Measurements from ENCODE around the gene PDE4D.
A peak's percentile ranks its signal among the peaks of the same experiment; 100 is the strongest.

PDE4D gene

GRCh38 chr5:59104400-59105127 lies 789.0 kb downstream of the PDE4D start:
- DNase-seq (ENCODE audit: low read depth), result peak; percentile 44

DNA sequence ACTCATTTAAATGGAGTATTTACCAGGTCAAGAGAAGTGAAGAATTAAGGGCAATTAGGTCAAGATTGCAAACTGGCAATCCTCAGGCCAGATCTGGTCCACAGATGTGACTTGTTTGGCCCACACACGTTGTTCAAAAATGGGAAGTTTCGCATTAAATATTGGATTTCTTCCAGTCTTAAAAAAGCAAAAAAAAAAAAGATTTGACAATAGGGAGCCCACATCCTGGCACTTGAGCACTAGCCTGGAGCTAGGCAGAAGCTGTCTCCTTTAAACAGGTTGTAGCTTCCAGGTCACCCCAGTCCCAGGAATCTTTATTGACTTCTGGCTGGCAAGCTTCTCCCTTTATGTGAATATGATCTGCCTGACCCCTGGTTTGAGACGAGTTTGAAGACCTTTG lies 790.2 kb downstream of the PDE4D start:
- no peak for DNase-seq (ENCODE audit: low read depth)

DNA sequence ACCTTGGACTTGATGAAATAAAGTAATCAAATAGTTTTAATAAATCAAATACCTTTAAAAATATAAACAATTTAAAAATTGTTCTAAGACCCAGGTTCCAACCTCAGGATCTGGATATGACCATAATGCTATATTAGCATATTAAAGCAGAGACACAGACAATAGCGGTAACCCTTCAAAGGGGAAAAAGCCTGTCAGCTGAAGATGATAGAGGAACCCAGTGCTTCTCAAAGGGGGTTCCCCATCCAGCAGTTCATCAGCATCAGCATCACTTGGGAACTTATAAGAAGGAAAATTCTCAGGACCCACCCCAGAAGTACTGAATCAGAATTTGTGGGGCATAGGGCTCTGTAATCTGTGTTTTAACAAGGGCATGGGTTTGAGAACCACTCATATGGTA lies 791.1 kb downstream of the PDE4D start:
- no peak for DNase-seq (ENCODE audit: low read depth)

- DNase-seq (ENCODE audit: low read depth), result no peak
Measured at GRCh38 chr5:59100875-59101274, 792.7 kb downstream of the PDE4D start.

DNA sequence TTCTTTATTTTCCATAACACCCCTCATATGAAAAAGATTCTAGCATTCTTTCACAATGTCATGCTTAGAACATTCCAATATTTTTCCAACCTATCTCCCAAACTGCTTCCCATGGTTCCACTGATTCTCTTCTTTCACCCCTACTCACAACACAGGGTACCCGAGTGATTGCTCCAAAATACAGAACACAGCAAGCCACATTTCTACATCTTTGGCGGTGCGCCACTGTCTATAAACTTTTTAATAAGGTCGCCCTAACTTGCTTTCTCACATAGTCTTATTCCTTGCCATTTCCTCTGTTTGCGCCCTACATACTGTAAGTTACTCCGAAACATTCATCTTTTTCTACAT lies 793.6 kb downstream of the PDE4D start:
- DNase-seq (ENCODE audit: low read depth), result no peak

DNA sequence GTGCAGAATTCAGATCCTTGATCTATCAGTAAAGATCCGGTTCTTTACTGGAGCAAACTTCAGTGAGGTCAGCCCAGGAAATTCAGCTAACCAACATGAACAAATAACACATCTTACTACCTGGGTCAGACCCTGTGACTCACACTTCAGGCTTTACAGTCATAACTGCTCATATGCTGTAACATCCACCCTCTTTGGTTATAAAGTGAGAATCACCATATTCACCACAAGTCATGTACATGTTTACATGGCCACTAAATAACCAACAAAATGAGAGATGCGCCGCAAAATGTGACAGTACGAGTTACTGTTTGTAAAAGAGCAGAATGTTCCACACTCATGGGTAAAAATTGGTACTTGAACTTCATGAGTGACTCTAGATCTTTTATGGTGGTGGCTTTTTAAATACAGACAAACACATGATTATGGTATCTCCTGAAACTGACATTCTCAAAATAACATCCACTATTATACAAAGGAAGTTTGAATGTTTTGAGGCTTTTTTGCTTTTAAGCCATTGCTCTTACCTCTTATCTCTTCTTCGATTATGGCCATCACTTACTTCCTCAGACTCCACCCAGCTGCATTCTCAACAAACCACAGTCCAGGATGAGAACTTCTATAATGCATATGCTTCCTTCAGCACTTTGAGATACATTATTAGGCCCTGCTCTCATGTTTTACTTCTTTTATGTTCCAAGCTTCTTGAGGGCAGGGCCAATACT lies 794.1 kb downstream of the PDE4D start:
- peak; percentile 95 for DNase-seq (ENCODE audit: low read depth)

GRCh38 chr5:59098743-59099142 lies 794.8 kb downstream of the PDE4D start:
- no peak for DNase-seq (ENCODE audit: low read depth)

GRCh38 chr5:59097712-59098111 lies 795.8 kb downstream of the PDE4D start:
- no peak for DNase-seq (ENCODE audit: low read depth)

DNA sequence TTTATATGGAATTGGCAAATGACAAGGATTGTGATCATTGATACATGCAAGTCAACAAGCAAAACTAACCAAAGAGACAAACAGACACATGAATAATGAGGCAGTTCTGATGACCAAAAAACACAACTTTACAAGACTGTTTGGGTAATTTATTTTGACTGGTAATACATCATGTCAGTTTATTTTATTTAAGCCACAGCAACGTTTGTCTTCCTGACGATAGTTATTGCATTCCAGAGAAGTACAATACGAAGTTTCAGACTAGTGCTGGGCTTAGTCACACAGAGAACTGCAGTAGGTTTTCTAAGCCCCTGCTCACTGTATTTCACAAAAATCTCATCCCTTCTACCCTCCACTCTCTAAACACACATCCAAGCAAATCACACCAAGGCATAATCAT lies 796.4 kb downstream of the PDE4D start:
- peak; percentile 81 for DNase-seq (ENCODE audit: low read depth)

DNA sequence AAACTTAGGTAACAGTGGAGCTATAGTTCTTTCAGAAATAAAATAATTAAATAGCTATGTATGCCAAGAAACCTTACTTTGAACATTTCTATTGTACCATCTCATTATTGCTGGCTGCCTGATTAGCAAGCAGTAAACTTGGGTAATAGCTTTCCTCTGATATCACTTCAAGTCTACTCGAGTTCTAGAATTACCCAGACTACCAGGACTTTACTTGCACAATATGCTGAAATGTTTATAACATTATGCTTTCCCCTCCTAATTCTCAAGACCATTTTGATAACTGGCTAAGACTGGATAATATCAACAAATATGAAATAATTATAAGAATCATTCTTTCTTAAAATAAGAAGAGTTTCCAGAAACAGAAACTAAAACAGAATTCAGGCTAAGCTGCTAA lies 798.0 kb downstream of the PDE4D start:
- DNase-seq (ENCODE audit: low read depth), result peak; percentile 90

- DNase-seq (ENCODE audit: low read depth), result no peak
Measured at GRCh38 chr5:59094864-59095263, 798.7 kb downstream of the PDE4D start.

DNA sequence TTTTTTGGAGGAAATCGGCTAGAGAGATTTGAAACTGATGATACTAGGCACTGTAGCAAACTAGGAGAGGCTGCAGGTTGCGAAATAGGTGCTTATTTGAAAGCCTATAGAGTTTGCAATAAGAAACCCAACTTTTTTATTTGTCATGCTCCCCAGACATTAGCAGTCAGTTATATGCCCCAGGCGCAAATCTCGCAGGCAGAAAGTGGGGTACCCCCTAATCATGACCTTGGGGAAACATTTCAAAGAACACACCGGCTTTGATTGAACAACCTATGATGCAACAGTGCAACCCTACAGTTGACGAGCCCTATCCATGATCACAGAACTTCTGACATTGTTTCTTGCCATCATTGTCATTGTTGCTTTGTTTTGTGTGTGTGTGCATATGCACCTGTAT lies 800.2 kb downstream of the PDE4D start:
- peak; percentile 74 for DNase-seq (ENCODE audit: low read depth)

DNA sequence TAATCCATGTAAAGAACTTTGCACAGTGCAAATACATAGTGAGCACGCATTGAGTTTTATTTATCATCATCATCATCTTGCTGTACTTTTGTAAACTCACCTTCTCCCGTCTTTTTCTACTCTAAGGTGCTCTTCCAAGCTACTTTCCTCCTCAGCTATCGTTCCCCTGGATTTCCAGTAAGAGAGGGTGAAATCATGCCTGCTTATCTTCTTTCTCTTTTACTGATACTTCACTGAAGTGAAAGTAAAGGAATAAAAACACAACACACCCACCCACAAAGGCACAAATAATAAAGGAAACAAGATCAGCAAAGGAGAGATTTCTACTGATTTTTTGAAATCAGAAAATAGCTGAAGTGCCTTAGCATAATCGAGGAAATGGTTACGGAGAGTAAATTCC lies 800.8 kb downstream of the PDE4D start:
- peak; percentile 58 for DNase-seq (ENCODE audit: low read depth)

DNA sequence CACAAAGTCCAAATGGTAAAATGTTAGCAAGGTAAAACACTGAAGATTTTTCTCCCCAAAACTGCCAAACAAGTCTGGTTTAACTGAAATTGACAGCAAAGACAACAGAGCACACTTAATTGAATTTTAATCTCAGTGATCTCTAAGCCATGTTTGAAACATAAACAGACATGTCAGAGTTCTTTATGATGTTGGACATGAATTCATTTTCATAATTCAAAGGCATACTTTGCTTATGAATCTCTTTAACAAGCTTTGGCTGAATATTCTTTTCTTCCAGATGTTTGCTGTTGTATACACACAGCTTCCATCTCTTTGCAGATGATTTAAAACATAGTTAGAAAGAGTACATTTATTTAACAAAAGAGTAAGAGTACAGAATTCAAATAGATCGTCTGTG lies 801.6 kb downstream of the PDE4D start:
- peak; percentile 61 for DNase-seq (ENCODE audit: low read depth)

DNA sequence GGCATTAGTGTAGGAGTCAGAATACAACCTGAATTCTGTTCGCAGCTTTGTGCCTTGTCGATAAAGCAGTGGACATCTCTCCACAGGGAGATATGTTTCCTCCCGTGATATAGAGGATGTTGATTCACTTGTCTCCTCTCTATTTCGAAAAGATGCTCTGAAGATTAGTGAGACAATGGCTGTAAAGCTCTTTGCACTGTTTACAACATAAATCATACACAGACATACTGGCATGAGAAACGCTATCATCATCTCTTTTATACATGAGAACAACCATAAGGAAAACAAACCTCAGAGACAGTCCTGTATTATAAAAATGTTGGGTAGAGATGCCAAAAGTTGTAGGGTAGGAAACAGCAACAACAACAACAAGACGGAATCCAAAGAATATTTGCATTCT lies 803.2 kb downstream of the PDE4D start:
- peak; percentile 83 for DNase-seq (ENCODE audit: low read depth)

- peak; percentile 77 for DNase-seq (ENCODE audit: low read depth)
Measured at GRCh38 chr5:59089767-59090166, 803.8 kb downstream of the PDE4D start.

DNA sequence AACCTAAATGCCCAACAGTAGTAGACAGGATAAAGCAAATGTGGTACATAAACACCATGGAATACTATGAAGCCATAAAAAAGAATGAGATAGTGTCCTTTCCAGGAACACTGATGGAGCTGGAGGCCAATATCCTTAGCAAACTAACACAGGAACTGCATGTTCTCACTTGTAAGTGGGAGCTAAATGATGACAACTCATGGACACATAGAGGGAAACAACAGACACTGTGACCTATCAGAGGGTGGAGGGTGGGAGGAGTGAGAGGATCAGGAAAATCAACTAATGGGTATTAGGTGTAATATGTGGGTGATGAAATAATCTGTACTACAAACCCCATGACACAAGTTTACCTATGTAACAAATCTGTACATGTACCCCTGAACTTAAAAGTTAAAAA lies 805.0 kb downstream of the PDE4D start:
- no peak for DNase-seq (ENCODE audit: low read depth)

GRCh38 chr5:59086024-59086423 lies 807.5 kb downstream of the PDE4D start:
- DNase-seq (ENCODE audit: low read depth), result no peak

GRCh38 chr5:59081693-59082092 lies 811.8 kb downstream of the PDE4D start:
- DNase-seq (ENCODE audit: low read depth), result peak; percentile 81

DNA sequence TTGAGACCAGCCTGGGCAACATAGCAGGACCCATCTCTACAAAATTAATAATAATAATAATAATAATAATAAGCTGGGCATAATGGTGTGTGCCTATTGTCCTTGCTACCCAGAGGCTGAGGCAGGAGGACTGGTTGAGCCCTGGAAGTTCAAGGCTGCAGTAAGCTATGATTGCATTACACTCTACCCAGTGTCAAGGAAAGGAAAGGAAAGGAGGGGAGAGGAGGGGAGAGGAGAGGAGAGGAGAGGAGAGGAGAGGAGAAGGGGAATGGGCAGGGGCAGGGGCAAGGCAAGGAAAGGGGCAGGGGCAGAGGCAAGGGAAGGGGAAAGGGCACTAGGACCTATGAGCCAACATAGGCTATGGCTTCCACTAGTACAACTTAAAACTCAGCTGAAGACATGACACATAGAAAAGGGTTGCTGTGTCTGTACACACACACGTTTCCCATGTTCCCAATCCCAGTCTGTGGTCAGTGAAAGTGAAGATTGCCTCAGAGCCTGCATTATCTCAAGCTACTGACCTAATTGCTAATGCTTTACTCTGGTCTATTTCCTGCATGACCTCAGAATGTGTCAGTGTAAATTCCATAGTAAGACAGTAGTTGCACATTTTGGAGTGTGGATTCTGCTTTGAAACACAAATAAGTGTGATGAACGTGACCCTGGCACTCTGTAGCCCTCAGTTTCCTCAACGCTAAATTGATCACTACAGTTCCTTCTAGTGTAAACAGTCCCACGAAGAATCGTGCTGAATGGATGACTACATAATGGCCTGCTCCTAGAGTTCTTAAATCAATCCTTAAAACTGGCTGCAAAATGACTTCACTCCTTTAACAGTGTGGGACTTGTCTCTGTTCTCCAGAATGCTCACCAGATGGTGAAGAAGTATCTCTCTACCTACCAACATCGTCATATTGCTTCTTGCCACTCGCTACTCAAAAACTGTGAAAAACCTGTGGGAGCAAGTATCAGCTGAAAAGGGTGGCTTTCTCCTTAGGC lies 813.6 kb downstream of the PDE4D start:
- DNase-seq (ENCODE audit: low read depth), result peak; percentile 100

DNA sequence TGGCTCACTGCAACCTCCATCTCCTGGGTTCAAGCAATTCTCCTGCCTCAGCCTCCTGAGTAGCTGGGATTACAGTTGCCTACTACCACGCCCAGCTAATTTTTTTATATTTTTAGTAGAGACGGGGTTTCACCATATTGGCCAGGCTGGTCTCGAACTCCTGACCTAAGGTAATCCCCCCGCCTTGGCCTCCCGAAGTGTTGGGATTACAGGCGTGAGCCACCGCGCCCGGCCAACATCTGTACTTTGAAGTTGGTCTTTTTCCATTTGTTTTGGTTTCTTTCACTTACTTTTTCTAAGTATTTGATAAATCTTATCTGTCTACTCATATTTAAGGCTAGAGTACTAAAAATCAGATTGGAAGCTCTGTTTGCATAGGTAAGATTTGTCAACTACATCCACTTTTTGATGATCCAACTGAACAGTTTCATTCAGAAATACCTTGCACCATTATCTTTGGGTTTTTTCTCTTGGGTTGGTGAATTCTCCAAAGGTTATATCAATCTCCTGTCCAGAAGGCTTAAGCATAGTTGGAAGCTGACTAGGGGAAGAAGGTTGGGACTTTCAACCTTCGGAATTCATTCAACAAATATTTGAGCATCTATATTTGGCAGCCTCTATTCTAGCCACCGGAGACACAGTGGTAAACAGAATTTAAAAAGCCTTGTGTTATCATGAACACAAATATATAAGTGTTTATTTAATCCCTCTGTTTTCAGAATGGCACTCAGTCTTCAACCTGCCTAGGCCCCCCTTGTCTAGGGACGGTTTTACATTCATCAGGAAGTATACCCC lies 821.6 kb downstream of the PDE4D start:
- no peak for DNase-seq (ENCODE audit: low read depth)

Data from amniotic epithelial cell (primary cell).